DOHH2 (cell line): ENCODE data around the gene CD36.

Experiments
- H3F3A ChIP-seq: fragments of 200-600 bp; sonication (generic), shearing (Covaris generic); 2 replicates; pipeline ENCODE4 v1.6.0; 2016; ENCODE audit warnings: antibody characterized with exemption, mild to moderate bottlenecking; ENCODE audit not compliant: control insufficient read depth, insufficient read depth
- H3K27ac ChIP-seq: fragments of 200-600 bp; sonication (generic); 2 replicates; pipeline ENCODE4 v1.5.1; 2014; ENCODE audit warnings: low read depth, mild to moderate bottlenecking, low read length, moderate library complexity
- H3K27me3 ChIP-seq: fragments of 200-600 bp; sonication (generic); 2 replicates; pipeline ENCODE4 v1.6.1; 2014; ENCODE audit warnings: mild to moderate bottlenecking, low read length, mixed read lengths; ENCODE audit not compliant: control insufficient read depth
- H3K36me3 ChIP-seq: fragments of 200-600 bp; sonication (generic); 2 replicates; pipeline ENCODE4 v1.6.1; 2014; ENCODE audit warnings: mild to moderate bottlenecking, low read length, moderate library complexity, mixed read lengths; ENCODE audit not compliant: control insufficient read depth
- H3K4me1 ChIP-seq: fragments of 200-600 bp; sonication (generic); 2 replicates; pipeline ENCODE4 v1.6.1; 2014; ENCODE audit warnings: mild to moderate bottlenecking, low read length, mixed read lengths; ENCODE audit not compliant: control insufficient read depth
- H3K4me2 ChIP-seq: fragments of 200-600 bp; sonication (generic); 2 replicates; pipeline ENCODE4 v1.6.0; 2014; ENCODE audit warnings: mild to moderate bottlenecking, low read length, moderate library complexity
- H3K4me3 ChIP-seq: fragments of 200-600 bp; sonication (generic); 2 replicates; pipeline ENCODE4 v1.5.1; 2014; ENCODE audit warnings: mild to moderate bottlenecking, low read length, mixed read lengths
- H3K79me2 ChIP-seq: fragments of 200-600 bp; sonication (generic); 2 replicates; pipeline ENCODE4 v1.6.1; 2014; ENCODE audit warnings: mild to moderate bottlenecking, low read length, mixed read lengths; ENCODE audit not compliant: control insufficient read depth
- H3K9me2 ChIP-seq: fragments of 200-600 bp; sonication (generic); replicated peaks from 2 replicates; pipeline ENCODE4 v1.6.1; 2014; ENCODE audit warnings: mild to moderate bottlenecking, low read length, mixed read lengths; ENCODE audit not compliant: control insufficient read depth
- H3K9me3 ChIP-seq: fragments of 200-600 bp; sonication (generic); 2 replicates; pipeline ENCODE4 v1.6.1; 2014; ENCODE audit warnings: antibody characterized with exemption, low read length, mixed read lengths; ENCODE audit not compliant: control insufficient read depth, insufficient read depth
- H4K20me1 ChIP-seq: fragments of 200-600 bp; sonication (generic); 2 replicates; pipeline ENCODE4 v1.6.0; 2014; ENCODE audit warnings: low read depth, mild to moderate bottlenecking, antibody characterized with exemption, low read length, moderate library complexity; ENCODE audit not compliant: control insufficient read depth, insufficient read depth
- CTCF ChIP-seq: fragments of 200-600 bp; sonication (generic); IDR thresholded peaks from one replicate; pipeline ENCODE4 v1.5.1; 2014; ENCODE audit warnings: antibody characterized with exemption, mild to moderate bottlenecking, low read depth, low read length; ENCODE audit not compliant: poor library complexity, severe bottlenecking
- EZH2phosphoT487 ChIP-seq: fragments of 200-600 bp; sonication (generic); IDR thresholded peaks from 2 replicates; pipeline ENCODE4 v1.6.1; 2017; ENCODE audit warnings: borderline replicate concordance, mild to moderate bottlenecking, antibody characterized with exemption, low read length, moderate library complexity, mixed read lengths

The CD36 gene

GRCh38 chr7:80725181-80725611 lies 86.8 kb downstream of the CD36 start:
- Histone ChIP-seq H3K27ac (no peak overlapping the region), H3K79me2 (no peaks in the 10 kb centered on the region), H3K9me2 (no peaks in the 10 kb centered on the region), H4K20me1 (no peaks in the 10 kb centered on the region), H3K4me2 (no peak overlapping the region), H3F3A (no peaks in the 10 kb centered on the region), H3K27me3 (no peaks in the 10 kb centered on the region), H3K4me3 (no peak overlapping the region), H3K4me1 (no peaks in the 10 kb centered on the region), H3K9me3 (no peaks in the 10 kb centered on the region), H3K36me3 (no peaks in the 10 kb centered on the region)
- TF ChIP-seq CTCF (no peak), EZH2phosphoT487 (no peak)
